GM19455 (cell line): ENCODE data around the gene FBL.

Experiments used
- ATAC-seq: cut with Tn5 transposase; IDR thresholded peaks from one replicate; pipeline ENCODE4 v1.9.1; 2021; ENCODE audit not compliant: unreplicated experiment

Gene FBL

DNA sequence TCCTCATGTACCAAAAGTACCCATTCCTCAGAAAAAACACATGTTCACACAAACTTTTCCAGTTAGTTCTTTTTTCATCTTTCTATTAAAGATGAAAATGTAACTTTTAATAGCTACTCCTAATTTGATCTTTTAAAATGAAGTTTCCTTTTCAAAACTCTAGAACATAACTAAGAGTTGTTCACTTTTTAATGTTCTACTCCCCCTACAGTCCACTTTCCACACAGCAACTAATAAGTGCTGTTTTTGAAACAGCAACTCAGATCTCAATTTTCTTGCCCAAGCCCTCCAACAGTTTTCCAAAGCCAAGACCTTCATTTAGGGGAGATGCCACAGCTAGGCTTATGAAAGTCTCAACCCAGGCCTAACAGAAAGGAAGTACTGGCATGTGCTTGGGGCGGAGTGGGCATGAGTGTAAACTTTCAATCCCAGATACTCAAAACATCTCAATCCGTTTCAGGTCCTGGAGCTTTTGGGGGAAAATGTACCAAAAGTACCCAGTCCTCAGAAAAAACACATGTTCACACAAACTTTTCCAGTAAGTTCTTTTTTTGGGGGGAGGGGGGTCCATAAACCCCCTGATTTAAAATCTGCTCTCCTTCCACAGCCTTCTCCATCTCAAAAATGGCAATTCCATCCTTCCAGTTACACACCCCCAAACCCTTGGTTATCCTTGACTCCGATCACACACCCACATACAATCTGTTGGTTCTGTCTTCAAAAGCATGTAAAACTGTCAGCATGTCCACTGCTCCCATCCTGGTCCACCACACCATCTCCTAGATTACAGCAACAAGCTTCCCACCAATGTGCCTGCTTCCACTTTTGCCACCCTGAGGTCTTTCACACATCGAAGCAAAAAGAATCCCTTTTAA, 2.0 kb downstream of the FBL start:
- ATAC-seq = no peak

DNA sequence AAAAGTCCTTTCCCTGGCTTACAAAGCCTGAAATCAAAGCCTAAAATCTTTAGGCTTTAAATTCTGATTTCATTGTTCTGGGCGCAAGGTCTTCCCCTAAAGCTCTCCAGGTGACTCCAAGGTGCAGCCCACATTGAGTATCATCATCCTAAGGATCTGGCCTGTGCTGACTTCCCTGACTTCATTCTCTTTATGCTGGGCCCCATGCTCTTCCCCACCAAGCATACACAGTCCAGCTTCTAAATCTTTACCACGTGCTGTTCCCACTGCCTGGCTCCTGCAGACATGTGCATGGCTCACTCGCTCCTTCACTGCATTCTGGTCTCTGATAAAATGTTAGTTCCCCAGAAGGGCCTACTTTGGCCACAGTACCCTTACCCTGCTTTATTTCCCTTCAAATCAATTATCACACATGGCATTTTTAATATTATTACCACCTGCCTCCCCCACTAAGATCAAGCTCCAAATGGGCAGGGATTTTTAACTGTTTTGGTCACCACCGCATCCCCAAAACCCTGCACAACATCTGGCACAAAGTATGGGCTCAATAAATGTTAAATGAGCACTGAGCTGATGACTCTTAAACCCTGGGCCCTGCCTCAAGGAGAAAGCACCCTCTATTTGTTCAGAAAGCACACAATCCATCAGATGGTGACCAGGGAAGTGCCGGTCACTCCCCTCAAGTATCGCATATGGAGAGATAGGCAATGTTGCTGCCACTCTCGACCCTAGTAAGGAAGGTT, 3.3 kb downstream of the FBL start:
- ATAC-seq = no peak

DNA sequence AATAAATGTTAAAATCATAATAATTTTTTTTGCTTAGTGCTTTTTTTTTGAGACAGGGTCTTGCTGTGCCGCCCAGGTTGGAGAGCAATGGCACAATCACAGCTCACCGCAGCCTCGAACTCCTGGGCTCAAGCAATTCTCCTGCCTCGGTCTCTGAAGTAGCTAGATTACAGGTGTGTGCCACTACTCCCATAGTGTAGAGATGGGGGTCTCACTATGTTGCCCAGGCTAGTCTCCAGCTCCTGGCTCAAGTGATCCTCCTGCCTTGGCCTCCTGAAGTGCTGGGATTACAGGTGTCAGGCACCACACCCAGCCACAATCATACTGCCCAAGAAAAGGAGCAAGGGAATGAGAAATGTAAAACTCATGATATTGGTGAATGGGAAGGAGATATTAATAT, 5.1 kb downstream of the FBL start:
- ATAC-seq = no peak

DNA sequence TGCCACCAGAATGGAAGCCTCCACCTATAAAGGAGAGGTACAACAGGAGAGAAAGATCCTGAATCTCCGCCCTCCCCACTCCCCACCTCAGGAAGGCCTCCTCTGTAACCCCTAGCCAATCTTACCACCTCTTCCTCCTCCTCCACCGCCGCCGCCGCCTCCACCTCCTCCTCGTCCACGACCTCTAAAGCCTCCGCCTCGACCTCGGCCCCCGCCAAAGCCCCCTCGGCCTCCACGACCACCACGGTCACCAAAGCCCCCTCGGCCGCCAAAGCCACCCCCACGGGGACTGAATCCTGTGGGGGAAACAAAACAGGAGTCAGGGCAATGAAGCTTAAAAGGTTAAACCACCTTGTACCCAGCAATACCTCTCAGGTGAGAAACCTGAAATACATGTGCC, 5.7 kb downstream of the FBL start:
- ATAC-seq = no peak

DNA sequence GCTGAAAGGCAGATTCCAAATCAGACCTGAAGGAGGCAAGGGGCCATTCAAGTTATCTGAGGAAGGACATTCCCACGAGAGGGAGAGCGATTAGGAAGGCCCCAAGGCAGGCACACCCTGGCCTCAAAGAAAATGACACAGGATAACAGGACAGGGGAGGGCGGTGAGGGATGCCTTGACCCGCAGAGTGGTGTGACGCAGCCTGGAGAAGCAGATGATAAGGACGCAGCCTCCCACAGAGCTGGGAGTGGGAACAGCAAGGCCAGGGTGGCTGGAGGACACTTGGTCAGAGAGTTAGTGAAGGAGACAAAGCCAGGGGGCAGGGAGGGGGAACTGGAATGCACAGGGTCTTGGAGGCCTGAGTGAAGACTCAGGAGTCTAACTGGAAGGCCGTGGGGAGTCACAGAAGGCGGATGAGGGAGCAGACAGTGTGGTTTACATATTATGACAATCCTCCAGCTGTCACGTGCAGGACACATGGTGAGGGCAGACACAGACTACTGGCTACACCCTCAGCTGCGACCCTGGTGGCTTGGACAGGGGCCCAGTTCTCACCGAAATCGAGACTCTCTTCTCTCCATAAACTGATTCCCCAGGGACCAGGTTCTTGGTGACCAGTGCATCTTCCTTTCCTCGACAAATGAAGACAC, 6.4 kb downstream of the FBL start:
- no peak for ATAC-seq

DNA sequence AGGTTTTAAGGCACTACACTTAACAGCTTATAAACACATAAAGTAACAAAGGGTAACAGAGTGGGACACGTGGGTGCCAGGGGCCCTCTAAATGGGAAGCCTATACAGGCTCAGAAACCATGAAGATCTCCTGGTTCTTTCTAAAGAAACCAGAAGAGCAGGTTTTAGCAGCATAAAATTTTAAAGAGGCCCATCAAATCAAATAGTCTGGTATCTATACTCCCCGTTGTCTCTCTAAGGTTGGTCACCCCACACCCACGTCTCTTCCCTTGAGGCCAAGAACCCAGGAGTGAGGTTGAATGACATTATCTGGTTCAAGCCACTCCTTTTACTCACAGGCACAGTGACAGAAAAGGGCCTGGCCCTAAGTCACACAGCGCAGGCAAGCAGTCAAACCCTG, 7.6 kb downstream of the FBL start:
- ATAC-seq = no peak

DNA sequence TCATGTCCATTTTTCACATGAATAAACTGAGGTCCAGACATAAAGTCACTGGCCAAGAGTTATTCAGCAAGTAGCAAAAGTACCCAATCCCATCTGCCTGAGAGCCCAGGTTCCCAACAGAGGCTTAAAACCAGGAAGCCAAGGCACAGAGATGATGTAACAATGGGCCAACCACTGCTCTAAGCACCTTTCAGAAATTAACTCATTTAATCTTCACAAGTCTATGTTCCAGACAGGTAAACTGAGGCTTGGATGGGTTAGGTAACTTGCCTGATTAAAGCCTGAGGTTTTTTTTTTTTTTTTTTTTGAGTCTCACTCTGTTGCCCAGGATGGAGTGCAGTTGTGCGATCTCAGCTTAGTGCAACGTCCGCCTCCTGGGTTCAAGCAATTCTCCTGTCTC, 8.2 kb downstream of the FBL start:
- ATAC-seq = no peak

DNA sequence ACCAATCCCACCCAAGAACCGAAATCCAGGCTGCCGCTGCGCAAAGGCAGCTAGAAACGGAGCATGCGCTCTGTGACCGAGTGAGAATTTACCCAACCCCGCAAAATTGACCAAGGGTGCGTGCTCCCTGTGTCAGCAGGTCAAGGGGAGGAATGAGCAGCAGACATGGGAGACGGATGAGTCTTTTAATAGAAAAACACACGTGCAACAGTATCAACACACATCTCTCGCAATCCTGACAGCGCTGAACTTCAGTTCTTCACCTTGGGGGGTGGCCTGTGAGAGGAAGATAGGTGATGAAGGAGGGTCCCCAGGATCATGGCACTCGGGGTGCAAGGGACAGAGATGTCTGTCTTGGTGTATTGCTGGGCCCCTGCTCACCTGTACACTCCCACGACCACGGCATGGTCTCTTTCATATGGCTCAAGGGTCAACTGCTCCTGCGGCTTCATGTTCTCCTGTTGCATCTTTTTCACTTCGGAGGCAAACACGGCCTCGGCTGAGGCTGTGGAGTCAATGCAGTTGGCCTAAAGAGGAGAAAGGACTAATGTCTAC, 11.8 kb downstream of the FBL start:
- ATAC-seq = no peak

DNA sequence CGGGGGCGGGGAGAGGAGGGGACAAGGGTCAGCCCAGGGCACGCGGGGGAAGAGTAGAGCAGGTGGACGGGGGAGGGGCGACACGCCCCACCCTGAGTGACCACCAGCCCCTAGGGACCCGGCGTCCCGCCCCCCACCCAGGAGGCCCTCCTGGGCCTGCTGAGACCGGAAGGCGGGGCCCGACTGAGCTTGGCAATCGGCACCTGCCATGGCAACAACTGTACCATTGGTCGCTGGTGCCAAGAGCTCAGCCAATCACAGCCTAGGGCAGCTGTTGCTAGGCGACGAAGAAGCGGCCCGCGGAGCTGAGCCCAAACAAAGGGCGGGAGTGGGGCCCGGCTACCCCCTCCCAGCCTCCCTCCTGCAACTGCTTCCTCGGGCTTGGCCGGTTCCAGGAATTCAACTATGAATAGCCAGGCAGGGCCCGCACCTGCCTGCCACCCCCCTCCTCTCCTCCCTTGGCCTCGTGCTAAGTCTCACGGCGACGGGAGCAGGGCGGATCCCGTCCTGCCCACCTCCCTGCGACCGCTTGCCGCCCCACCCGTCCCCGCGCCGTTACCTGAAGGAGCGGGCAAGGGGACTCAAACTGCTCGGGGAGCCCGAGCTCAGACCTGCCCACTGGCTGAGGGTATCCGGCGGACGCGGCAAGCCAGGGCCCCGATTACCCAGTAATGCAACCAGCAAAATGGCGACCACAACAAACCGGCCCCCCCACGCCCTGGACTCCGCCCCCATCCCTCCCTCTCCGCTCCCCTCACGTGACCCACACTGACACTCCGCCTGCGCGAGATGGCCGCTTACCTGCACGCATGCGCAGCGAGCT, 12.5 kb downstream of the FBL start, which contains the start of gene DYRK1B:
DYRK1B (minus strand) TSS at position 699 of the 823 bp plus-strand sequence. CDS start 2,295 bp downstream, outside the sequence.
- peak; percentile 83 for ATAC-seq

DNA sequence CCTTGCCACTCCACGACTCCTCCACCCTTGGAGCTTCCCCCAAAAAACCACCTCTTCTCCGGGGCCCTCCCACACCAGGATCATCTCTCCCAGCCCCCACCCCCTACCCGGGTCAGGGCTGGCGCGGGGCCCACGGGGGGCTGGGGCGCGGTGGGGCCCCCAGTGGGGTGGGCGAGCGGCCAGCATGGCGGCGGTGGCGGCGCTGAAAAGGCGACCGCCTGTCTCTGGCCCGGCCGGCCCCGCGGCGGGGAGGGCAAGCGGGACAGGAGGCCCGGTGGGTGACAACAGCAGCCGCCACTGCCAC, 13.1 kb downstream of the FBL start:
- ATAC-seq = no peak

DNA sequence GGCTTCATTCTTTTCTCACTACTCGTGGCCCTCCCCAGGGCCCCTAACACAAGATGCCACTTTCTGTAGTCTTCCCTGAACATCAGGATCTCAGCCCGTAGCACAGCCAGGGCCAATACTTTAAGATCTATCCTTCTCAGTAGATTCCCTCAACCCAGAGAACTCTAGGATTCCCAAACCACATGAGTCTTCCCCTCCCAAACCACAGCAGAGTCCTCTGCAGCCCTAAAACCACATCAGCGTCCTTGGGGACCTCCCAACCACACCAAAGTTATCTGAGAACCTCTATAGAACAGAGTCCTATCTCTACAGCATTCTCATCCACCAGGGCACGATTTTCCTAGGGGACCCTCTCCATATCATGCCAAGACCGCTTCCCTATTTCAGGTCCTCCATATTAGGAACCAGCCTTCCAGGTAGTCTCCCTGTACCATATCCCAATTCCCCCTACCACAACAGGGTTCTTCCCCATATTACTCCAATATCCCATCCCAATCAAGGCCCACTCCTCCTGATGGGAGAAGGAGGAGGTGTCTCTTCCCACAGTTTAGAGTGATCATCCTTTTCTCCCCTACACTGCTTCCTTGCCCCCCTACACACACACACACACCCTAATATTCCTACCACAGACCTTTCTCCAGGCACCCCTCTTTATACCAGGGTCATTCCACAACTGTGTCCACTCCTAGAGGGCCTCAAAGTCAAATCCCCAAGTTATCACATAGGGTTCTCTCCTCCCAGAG, 13.7 kb downstream of the FBL start:
- no peak for ATAC-seq

DNA sequence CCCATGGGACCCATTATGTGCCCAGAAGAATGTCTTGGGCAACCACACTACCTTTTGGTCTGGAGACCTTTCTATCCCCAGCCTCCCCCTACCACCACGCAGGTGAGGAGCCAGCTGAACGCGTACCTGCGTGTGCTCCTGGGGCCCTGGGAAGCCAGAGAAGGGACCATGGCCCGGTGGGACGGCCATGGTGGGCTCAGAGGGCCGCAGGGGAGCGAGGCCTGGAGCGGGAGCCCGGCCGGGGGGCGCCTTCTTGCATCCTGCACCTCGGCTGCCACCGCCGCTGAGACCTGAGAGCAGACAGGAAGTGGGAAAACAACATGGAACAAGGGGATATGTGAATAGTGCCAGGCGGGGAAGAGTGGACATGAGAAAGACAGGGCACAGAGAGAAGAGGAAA, 14.5 kb downstream of the FBL start:
- no peak for ATAC-seq

DNA sequence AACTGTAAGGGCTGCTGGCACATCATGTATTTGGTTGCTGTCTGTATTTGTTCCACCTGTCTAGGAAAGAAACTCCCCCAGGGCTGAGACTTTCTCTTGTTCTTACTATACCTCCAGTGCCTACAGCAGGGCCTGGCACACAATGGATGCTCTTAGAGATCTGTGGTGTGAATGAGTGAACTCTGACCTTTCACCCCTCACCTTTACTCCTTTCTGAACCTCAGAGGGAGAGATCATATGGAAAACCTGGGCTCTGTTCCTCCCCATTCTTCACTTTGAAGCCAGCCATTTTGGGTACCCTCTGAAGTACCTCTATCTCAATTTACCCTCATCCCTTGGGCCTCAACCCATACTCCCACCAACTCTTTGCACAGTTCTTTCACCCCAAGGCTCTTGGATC, 15.3 kb downstream of the FBL start:
- no peak for ATAC-seq

DNA sequence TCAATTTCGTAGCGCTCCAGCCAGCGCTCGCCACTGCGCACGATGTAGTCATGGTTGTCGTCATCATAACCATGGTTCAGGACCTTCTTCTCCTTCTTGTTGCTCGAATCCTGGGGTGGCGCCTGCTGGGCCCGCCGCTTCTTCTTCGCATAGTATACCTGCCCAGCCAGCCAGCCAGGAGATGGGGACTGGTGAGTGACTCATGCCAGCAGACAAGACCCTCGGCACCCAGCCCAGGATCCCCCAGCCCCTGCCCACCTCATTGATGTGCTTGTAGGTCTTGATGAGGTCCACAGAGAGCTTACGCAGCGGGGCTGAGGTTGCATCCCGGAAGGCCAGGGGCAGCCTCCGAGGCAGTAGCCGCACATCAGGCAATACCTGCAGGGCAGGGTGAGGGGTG, 15.8 kb downstream of the FBL start:
- no peak for ATAC-seq

DNA sequence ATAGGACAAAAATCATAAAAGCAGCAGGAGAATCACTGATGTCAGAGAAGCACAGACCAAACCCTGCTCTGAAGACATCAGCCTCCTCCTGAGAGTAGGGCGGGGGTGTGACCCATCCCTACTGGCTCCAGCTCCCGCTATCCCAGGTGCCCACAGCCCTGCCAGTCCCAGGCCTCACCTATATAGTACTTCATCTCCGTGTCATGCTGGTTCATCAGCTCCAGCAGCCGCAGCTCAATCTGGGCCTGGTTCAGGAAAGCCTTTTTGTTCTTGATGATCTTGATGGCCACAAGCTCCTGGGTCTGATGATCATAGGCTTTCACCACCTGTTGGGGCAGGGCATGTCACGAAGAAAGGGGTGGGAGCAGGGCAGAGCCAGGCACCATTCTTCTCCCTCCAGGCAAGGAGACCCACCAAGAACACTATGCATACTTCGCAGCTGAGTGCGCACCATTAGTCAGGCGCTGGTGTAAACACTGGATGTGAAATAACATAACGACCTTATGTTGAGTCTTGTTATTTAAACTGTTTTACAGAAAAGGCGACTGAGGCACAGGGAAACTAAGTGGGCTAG, 16.4 kb downstream of the FBL start:
- no peak for ATAC-seq

DNA sequence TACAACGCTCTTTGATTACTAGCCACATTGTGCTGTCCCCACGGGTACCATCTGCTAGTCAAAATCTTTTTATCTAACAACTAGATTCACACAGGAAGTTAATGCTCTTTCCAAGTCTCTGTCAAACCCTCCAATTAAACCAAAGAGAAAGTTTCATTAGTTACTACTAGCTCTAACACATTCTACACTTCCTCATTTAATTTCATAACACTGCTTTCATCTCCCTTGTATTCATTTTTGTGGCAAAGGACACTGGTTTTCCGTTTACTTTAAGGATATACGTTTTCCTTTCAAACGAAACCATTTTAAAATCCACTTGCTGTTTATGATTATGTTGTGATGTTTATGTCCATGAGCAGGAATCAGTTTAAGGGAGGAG, 17.5 kb downstream of the FBL start:
- no peak for ATAC-seq

DNA sequence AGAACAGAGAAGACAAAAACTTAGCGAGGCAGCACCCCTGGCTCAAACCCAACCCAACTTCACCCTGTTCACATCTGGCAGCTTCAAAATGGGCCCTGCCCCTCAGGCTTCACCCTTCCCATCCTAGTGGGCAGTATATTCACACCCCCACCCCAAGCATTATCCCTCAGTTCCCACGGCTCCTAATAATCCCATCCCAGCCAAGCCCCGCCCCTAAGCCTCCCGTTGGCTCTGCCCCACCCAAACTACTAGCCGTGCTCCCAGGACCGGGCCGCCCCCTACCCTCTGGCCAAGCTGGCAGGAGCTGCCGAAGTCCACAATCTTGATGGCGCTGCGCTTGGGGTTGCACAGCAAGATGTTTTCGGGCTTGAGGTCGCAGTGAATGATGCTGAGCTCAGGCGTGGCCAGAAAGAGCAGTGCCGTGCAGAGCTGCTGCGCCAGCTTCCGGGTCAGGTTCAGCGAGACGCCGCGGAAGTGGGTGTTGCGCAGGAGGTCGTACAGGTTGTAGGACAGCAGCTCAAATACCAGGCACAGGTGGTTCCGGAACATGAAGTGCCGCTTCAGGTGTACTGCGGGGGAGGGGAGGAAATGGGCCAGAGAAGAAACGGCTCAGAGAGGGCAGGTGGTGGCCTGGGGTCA, 18.0 kb downstream of the FBL start:
- ATAC-seq = no peak

DNA sequence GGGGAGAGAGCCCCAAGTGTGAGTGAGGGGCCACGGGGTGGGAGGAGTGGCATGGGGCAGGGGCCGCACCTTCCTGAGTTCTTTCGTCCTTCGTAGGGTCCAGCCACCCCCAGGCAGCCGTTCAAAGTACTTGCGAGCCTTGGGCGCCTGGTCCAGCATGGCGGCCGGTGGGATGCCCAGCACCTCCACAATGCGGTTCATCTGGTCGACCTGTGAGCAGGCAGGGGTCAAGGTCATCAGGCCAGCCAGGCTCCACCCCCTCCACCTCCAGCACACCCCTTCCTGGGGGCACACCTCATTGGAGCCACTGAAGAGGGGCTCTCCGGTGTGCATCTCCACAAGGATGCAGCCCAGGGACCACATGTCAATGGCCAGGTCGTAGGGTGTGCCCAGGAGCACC, 19.0 kb downstream of the FBL start:
- ATAC-seq = no peak

DNA sequence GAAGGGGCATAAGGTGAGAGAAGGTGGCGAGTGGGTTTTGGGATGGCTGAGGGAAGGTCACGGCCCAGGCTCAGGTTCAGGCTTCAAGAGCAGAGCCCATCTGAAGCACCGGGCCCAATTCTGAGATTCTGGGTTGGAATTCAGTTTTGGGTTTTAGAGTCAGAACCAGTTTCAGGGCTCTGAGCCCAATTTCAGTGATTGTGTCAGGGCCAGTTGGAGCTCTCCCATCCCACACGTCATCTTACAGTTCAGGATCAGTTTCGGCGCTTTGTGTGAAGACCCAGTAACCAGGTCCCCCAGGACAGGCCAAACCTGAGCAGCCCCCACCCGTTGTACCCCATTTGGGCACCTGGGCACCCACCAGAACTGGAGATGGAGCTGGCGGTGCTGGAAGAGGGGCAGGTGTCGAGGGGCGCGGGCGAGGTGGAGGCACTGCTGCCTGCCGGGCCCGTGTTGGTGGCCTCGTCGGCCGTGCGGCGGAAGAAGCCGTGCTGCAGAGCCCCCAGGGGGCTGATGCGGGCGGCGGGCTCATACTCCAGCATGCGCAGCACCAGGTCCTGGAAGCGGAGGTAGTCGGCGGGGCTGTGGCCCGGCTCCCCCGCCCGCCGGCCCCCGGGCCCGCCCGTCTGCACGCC, 19.8 kb downstream of the FBL start:
- no peak for ATAC-seq
